Amygdala (tissue), 56 donors: ENCODE results near the gene PHLDB3.
A peak's percentile ranks its signal among the peaks of the same experiment; 100 is the strongest.
"Not testable (repeated sequence)": the region's sequence is repeated elsewhere in the genome, so short reads cannot be mapped to it uniquely, and the experiment has no call there.

Experiments
- DNase-seq, 56 donors: peaks; one replicate each; lab custom pipeline; 2025; lab: John Stamatoyannopoulos, UW

Gene PHLDB3

DNA sequence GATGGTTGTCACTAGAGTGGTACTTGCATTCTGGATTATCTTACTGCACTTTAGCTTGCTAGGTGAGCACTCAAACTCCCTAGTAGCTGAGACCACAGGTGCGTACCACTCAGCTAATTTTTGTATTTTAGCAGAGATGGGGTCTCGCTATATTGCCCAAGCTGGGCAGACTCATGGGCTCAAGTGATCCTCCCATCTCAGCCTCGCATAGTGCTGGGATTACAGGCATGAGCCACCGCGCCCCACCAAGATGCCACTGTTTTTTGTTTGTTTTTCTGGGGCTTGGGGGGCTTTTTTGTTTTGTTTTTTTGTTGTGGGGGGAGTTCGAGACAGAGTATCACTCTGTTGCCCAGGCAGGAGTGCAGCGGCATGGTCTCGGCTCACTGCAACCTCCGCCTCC is 56.9 kb downstream of the PHLDB3 start:
- DNase-seq = no peak

DNA sequence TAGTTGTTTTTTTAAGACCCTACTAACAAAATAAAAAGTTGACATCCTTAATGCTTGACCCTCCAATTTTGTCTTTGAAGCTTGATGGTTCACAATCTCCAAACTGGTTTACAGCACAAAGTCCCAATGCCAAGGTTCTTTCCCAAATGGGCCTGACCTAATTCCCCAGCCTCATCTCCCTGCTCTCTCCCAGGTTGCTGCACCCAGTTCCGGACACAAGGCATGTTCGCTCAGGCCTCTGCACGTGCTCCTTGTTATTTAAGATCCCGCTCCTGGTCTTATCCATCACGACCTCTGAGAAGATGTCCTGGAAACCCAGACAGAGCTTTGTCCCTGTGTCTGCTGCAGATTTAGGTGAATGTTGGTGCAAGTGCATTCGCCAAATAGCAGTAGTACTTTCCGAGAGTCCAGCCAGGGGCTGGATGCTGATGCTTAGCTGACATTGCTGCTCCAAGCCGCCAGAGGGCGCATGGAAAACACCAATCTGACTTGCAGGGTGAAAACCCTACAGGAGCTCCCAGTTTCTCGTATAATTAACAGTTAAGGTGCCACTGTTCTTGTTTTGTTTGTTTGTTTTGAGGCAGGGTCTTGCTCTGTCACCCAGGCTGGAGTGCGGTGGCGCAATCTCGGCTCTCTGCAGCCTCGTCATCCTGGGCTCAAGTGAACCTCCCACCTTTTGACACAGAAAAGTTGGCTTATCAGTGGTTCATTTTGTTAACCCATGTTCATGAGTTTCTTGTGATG is 57.6 kb downstream of the PHLDB3 start:
- DNase-seq = peak in 52 of 56 donors; percentile 4 to 86 (median 56)

DNA sequence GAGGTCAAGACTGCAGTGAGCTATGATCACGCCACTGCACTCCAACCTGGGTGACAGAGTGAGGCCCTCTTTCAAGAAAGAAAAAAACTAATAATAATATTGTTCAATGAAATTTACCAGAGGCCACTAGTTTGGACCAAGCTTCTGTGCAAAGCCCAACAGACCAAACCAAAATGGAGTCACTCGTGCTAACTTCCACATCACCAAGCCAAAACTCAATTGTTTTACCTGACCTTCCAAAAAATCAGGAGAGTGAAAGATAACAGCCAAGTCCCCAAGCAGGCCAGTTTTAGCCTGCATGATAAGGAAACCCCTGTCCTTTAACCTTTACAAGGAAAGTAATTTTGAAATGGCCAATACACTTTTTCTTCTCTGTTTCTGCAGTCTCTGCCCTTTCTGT is 59.1 kb downstream of the PHLDB3 start:
- DNase-seq = no peak

DNA sequence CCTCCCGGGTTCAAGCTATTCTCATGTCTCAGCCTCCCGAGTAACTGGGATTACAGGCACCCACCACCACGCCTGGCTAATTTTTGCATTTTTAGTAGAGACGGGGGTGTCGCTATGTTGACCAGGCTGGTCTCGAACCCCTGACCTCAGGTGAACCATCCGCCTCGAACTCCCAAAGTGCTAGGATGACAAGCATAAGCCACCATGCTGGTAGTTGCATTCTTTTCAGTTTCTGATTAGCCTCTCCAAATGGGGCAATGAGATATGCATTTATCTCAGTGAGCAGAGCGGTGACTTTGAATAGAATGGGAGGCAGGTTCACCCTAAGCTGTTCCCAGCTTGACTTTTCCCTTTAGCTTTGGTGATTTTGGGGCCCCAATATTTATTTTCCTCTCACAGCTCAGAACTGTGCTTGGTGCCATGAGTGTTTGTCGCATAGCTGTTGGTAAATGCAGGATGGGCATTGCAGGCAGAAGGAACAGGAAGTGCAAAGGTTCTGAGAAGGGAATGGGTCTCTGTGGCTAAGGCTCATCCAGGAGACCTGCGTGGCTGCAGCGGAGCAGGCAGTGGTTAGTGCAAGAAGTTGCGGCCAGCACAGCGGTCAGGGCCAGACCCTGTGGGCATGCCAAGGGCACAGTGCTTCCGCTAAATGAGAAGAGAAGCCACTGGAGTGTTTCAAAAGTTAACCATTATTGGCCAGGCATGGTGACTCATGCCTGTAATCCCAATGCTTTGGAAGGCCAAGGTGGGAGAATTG is 59.8 kb downstream of the PHLDB3 start:
- DNase-seq = no peak

DNA sequence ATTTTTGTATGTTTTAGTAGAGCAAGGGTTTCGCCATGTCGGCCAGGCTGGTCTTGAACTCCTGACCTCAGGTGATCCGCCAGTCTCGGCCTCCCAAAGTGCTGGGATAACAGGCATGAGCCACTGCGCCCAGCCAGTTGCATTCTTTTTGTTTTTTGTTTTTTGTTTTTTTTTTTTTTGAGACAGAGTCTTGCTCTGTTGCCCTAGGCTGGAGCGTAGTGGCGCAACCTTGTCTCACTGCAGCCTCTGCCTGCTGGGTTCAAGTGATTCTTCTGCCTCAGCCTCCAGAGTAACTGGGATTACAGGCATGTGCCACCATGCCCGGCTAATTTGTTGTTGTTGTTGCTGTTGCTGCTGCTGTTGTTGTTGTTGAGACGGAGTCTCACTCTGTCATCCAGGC is 60.5 kb downstream of the PHLDB3 start:
- DNase-seq = not testable (repeated sequence)

DNA sequence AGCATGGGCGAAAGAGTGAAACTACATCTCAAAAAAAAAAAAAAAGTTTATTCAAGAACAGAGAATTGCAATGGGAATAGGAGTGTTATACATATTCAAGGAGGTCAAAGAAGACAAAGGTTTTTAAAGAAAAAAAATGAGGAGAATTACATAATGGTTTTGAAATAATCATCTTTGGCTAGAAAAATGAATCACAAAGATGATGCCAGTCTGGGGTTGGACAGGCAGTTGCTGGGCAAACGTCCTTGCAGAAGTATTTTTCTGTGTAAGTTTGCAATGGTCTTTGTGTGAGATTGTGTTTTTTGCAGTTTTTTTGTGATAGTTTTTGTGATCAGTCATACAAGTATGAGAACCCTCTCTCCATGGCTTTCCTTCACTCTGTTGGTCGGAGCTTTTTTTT is 62.8 kb downstream of the PHLDB3 start:
- DNase-seq = no peak

DNA sequence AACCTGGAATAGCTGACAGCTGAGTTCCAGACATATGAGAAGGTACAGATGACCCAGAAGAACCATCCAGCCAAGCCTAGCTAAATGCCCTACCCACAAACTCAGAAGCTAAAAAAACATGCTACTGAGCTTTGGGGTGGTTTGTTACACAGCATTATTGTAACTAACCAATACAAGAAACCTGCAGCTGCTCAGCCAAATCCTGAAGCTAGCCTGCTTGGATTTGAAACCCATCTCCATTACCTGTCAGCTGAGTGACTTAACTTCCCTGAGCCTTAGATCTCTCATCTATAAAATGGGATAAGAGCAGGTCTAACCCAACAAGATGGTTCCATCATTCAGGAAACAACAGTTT is 64.9 kb downstream of the PHLDB3 start:
- DNase-seq = no peak

DNA sequence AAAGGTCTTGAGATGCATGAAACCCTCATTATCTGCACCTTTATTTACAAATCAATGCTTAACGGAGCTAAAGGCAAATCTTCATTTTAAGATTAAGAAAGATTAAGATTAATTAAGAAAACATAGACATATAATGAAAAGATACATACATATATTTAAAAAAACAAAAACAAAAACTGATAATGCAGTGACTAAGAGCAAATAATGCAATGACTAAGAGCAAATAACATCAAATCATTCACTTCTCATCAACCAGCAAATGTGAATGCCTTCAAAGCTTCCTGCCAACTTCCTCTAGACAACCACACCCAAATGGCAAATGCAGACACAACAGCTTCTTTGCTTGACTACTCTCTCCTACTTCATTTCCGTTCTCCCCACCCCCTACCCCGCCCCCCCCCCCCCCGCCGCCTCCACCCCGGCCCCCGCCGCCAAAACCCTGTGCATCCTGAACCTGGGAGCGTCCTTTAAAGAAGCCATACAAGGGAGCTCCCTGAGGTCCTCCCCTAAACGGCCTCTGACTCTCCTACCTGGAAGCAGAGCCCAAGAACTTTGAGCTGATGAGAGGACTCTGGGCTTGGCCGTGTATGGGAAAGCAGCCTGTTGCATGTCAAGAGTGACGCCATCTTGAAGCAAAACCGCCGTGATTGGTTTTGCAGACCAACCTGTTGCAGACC is 65.4 kb downstream of the PHLDB3 start:
- no peak for DNase-seq

DNA sequence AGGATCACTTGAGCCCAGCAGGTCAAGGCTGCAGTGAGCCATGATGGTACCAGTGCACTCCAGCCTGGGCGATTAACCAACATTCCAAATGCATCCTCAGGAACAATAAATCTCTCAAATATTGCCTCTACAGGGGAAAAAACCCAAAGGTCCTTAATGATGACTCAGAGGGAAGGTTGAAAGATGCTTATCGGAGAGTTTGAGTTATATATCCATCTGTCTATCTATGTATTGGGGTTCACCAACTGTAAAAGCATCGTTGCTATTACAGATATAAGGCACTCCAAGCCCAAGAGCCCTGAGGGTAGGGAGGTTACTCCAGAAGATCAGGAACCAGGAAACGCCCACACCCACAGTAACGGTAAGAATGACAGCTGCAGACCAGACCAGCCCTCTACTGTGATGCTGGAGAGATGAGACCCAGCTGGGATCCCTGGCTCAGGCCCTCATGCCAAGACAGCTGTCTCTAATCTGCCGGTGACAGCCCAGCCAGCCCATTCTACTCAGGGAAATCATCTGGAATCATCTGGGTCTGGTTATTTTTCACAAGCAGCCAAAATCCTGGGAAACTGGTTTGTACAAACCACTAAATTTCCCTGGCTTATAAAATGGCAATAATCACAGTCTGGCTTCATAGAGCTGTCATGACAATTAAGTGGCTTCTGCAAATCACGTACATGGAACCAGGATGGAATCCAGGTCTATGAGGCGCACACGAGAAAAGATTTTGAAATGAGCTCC is 66.1 kb downstream of the PHLDB3 start:
- DNase-seq = peak in 1 of 56 donors; percentile 3

DNA sequence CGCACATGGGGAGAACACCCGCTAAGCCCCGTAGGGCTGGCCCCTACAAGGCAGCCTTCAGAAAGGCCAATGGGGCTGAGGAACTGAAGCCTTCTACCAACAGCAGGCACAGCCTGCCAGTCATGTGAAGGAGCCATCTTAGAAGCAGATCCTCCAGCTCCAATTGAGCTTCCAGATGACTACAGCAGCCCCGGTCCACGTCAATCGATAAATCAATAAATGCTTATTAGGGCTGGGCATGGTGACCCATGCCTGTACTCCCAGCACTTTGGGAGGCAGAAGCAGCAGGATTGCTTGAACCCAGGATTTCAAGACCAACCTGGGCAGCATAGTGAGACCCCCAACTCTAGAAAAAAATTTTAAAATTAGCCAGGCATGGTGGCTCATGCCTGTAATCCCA is 66.8 kb downstream of the PHLDB3 start:
- no peak for DNase-seq

DNA sequence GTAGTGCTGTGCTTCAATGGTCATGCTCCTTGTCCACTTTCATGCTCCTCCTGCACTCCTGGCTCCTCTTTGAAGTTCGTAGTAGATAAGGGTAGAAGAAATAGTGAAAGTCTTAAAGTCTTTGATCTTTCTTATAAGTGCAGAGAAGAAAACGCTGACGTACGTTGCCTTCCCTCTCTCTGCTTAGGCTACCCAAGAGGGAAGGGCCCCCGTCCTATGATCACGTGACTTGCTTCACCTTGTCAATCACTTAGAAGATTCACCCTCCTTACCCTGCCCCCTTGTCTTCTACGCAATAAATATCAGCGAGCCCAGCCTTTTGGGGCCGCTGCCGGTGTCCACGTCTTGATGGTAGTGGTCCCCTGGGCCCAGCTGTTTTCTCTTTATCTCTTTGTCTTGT is 67.3 kb downstream of the PHLDB3 start:
- not testable (repeated sequence) for DNase-seq

DNA sequence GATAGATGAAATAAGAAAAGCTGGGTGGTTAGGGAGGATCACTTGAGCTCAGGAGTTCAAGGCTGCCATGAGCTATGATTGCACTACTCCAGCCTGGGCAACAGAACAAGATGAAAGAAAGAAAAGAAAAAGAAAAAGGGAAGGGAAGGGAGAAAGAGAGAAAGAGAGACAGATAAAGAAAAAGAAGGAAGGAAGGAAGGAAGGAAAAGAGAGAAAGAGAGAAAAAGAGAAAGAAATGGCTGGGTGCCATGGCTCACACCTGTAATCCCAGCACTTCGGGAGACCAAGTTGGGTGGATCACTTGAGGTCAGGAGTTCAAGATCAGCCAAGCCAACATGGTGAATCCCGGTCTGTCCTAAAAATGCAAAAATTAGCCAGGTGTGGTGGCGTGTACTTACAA is 68.8 kb downstream of the PHLDB3 start:
- no peak for DNase-seq

DNA sequence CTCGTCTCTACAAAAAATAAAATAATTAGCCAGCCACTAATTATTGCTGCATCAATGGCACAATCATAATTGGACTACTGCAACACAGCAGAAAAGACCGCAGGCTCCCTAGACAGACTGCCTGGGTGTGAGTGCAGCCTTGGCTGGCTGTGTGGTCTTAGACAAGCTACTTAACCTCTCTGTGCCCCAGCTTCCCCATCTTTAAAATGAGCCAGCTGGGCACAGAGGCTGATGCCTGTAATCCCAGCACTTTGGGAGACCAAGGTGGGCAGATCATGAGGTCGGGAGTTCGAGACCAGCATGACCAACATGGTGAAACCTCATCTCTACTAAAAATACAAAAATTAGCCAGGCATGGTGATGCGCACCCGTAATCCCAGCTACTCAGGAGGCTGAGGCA is 70.9 kb downstream of the PHLDB3 start:
- DNase-seq = no peak

DNA sequence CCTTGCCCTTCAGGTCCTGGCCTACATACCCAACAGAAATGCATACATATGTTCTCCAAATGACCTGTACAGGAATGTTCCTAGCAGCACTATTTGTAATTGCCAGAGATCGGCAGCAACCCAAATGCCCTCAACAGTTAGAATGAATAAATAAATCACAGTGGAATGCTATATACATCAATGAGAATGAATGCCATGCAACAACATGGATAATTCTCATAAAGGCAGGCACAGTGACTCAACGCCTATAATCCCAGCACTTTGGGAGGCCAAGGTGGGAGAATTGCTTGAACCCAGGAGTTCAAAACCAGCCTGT is 71.2 kb downstream of the PHLDB3 start:
- no peak for DNase-seq

DNA sequence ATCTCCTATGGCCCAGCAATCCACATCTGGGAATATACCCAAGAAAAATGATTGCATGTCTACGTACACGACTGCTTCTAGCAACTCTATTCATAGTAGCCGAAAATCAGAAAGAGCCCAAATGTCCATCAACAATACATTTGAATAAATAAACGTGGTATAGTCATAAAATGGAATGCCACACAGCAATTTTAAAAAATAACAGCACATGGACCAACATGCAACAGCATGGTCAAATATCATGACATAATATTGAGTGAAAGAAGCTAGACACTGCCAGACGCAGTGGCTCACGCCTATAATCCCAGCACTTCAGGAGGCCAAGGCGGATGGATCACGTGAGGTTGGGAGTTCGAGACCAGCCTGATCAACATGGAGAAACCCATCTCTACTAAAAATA is 73.6 kb downstream of the PHLDB3 start:
- no peak for DNase-seq

DNA sequence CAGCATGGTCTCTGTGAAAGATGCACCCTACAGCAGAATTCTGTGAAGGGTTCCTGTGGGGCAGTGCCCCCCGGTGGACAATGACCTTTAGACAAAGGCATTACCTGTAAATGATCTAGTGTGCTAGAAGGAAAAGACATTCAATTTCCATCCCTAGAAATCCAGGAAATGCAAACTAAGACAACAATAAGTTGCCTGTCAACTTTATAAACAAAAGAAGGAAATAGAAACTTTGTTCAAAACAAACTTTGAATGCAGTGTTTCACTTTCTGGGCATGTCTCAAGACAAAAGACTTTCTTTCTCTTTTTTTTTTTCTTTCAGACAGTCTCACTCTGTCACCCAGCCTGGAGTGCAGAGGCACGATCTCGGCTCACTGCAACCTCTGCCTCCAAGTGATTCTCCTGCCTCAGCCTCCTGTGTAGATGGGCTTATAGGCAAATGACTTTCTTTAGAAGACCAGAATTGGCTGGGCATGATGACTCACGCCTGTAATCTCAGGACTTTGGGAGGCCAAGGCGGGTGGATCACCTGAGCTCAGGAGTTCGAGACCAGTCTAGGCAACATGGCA is 74.3 kb downstream of the PHLDB3 start:
- no peak for DNase-seq

DNA sequence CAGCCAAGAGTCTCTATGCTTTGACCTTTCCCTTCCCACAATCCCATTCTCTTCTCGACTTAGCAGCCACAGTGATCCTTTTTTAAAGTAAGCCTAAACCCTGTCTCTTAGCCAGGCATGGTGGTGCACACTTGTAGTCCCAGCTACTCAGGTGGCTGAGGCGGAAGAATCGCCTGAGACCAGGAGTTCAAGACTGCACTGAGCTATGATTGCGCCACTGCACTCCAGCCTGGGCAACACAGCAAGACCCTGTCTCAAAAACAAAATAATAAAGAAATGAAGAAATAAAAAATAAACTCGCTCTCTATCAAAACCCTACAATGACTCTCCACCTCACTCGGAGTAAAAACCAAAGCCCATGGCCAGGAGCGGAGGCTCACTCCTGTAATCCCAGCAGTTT is 75.2 kb downstream of the PHLDB3 start:
- DNase-seq = no peak

DNA sequence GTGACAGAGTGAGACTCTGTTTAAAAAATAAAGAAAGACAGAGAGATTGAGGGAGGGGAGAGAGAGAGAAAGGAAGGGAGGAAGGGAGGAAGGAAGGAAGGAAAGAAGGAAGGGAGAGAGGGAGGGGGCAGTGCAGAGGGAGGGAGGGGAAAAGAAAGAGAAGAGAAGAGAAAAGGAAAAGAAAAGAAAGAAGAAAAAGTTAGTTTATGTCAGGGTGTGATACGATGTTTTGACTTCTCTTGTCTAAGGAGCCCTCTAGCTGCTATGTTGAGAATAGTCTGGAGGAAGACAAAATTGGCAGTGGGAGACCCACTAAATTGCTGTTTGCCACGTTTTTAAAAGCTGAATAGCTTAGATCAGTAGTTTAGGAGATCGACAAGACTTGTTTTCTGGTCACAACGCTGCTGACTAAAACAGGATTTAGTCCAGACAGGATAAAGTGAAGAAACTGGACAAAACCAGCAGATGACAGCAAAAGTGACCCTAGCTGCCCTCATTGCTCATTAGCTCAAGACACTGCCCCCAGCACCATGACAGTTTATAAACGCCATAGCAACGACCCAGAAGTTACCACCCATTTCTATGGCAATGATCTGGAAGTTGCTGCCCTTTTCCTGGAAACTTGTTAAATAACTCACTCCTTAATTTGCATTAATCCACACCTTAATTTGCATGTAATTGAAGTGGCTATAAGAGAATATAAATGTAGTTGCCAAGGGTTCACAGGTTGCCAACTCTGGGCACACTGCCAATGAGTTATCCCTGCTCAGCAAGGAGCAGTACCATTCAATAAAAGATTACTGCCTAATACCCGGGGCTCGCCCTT is 78.8 kb downstream of the PHLDB3 start:
- peak in 8 of 56 donors; percentile 3 to 66 (median 9) for DNase-seq
